GM13977 (cell line): ENCODE results near the gene TLR9.
"Not testable (repeated sequence)": the region's sequence is repeated elsewhere in the genome, so short reads cannot be mapped to it uniquely, and the experiment has no call there.

ENCODE experiments used
- DNase-seq: peaks from one replicate; pipeline ENCODE4 v3.0.0; 2012; ENCODE audit warnings: low spot score
- in situ Hi-C: fragments of 300-500 bp; cut with MboI; formaldehyde crosslinking; loops from one replicate; pipeline ENCODE4 v1.12.0; 2022; ENCODE audit warnings: low sequenced_read_pairs, low pct_unique_long_range_greater_than_20kb, mixed read lengths, inconsistent platforms; ENCODE audit not compliant: unreplicated experiment
- TF ChIP-seq, protein P1 (sequence below): IDR thresholded peaks from 2 replicates; pipeline ENCODE4 v1.5.1; 2012; ENCODE audit warnings: mild to moderate bottlenecking, control low read depth; ENCODE audit not compliant: insufficient read depth; ENCODE audit errors: extremely low read depth, missing control alignments

TLR9 gene

DNA sequence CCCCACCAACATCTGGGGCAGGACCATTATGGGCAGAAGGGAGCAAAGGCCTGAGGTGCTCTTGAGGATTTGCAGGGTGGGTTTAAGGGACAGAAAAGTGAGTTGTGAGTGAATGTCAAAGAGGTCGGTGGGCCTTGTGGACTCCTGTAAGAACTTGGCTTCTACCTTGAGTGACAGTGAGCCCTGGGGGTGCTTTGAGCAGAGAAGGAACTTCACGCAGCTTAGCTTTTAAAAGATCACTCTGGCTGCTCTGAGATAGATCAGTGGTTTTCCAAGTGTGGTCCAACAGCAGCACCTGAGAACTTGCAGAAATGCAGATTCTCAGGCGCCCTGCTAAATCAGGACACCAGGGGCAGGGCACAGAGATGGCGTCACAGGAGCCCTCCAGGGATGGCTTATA is 42.8 kb downstream of the TLR9 start:
- in situ Hi-C loops = no loop called here
- TF ChIP-seq, protein P1, sequence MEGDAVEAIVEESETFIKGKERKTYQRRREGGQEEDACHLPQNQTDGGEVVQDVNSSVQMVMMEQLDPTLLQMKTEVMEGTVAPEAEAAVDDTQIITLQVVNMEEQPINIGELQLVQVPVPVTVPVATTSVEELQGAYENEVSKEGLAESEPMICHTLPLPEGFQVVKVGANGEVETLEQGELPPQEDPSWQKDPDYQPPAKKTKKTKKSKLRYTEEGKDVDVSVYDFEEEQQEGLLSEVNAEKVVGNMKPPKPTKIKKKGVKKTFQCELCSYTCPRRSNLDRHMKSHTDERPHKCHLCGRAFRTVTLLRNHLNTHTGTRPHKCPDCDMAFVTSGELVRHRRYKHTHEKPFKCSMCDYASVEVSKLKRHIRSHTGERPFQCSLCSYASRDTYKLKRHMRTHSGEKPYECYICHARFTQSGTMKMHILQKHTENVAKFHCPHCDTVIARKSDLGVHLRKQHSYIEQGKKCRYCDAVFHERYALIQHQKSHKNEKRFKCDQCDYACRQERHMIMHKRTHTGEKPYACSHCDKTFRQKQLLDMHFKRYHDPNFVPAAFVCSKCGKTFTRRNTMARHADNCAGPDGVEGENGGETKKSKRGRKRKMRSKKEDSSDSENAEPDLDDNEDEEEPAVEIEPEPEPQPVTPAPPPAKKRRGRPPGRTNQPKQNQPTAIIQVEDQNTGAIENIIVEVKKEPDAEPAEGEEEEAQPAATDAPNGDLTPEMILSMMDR = no peak
- DNase-seq = no peak

DNA sequence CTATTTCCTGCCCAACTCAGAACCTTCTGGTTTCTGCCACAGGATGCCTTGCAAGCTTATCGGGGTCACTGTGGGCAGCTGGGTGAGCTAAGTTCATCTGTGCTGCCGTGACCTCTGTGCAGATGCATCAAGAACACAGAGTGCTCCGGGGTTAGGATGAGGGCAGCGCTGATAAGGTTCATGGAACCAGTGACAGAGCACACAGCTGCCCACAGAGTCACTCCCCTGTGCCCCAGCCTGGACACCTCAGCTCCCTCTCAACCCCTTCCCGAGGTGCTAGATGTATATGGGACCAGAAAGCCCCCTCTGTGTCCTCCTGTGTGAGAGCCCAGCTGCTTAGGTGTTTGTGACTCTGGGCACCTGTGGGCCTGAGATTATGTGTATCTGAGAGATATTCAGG is 43.2 kb downstream of the TLR9 start:
- in situ Hi-C loops = no loop called here
- TF ChIP-seq, protein P1 = no peak
- DNase-seq = no peak

DNA sequence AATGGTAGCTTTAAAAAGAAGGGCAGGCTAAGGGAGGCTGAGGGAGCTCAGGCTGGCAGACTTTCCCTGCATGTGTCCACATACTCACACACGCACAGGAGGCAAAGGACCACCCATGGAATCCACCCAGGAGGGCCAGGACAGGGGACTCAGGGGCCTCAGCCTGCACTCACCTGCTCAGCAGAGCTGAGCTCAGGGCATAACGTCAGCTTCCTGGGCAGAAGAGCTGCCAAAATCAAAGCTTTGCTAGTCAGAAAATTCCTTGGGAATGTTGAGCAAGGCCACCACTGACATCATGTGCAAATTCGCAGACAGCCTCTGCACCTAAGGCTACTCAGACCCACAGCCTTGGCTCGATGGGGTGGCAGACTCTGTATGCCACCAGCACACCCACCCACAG is 43.9 kb downstream of the TLR9 start:
- DNase-seq = no peak
- TF ChIP-seq, protein P1 = no peak
- in situ Hi-C loops = no loop called here

DNA sequence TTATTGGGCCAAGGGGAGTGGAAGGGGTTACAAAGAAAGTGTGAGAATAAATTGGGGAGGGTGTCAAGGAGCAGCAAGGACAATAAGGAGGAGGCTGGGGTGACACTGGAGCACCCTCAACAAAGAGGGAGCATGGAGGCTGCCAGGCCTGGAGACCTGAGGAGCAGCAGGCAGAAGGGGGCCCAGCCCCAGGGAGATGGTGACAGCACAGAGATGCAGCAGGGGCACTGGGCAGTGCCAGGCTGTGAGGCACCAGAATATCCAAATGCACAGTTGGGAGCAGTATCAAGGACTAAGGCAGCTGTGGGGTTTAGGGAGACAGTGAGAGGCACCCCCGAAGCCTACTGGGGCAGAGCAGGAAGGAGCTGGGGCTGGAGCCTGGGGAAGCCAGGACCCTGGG is 46.9 kb downstream of the TLR9 start:
- no peak for DNase-seq
- in situ Hi-C loops = no loop called here
- TF ChIP-seq, protein P1 = no peak

DNA sequence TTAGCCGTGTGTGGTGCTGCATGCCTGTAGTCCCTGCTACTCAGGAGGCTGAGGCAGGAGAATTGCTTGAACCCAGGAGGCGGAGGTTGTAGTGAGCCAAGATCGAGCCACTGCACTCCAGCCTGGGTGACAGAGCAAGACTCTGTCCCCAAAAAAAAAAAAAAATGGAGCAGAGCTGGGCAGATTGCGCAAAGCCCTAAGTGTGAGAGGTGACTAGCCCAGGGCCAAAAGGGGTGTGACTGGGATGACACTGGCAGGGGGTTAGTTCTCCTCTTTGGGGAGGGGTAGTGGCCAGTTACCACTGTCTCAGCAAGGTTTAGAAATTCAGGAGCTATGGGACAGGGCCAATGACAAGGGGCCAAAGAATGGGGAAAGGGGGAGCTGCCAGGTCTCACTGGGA is 47.3 kb downstream of the TLR9 start:
- in situ Hi-C loops, DNase-seq: not testable (repeated sequence)

DNA sequence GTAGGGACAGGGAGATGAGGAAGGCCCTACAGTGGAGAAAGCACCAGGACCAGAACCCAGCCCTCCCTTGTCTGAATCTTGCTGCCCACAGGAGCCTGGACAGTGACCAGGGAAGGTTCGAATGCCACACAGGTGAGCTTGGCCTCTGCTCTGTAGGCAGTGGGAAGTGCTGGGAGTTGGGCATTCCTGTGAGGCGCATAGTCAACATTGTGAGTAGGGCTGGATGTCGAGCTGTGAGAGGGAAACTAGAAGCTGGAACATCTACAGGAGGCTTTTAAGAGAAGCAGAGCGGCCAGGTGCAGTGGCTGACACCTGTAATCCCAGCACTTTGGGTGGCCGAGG is 47.8 kb downstream of the TLR9 start:
- in situ Hi-C loops = no loop called here
- no peak for DNase-seq
- TF ChIP-seq, protein P1 = no peak

DNA sequence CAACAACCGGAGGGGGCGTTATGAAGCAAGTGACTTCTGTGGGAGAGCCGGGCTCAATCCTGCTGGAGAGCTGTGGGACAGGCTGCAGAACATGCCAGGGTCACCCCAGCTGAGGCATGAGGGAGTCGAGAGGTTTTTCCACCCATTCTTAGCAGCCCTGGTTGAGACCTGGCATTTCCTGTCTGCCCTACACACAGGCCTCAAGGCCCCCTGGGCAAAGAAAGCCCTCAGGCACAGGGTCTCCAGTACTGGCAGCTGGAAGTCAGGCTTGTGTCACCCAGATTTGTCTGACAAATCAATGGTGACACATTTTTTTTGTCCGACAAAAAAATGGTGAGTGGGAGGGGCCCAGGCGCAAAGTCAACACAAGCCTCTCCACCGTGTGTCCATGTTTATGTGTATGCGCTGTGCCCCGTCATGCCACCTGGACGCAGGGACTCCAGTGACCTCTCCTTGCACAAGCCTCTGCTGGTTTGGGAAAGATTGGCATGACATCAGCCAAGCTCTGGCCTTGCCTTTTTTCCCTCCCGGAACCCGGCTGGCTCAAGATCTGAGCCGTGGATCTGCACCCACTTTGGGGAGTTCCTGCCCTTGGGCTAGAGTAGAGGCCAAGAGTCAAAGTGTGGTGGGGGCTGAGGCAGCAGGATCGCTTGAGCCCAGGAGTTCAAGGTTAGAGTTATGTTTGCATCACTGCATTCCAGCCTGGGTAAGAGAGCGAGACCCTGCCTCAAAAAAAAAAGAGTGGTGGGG is 48.3 kb downstream of the TLR9 start:
- in situ Hi-C loops = no loop called here
- TF ChIP-seq, protein P1 = no peak
- no peak for DNase-seq
